Fibroblast of lung (primary cell): ENCODE data around the gene SLK. TPM values are rescaled to one million over a fixed set of nuclear protein-coding genes. Genes with fewer than 3 reads are reported as not detected.

Experiments
- DNase-seq, 2 donors: peaks; one replicate each; pipeline versions ENCODE4 v3.0.0 to v3.0.0-alpha.2; 2010; ENCODE audit warnings: low read depth in 2 of 2
- H2AFZ ChIP-seq: 2 replicates; pipeline ENCODE4 v1.5.1; 2012; ENCODE audit warnings: low read length, control low read depth, inconsistent platforms
- H3K27ac ChIP-seq: 2 replicates; pipeline ENCODE4 v1.5.1; 2011; ENCODE audit warnings: low read length, control low read depth; ENCODE audit not compliant: insufficient read depth
- H3K27me3 ChIP-seq: 2 replicates; pipeline ENCODE4 v1.5.1; 2011; ENCODE audit warnings: mild to moderate bottlenecking, low read length; ENCODE audit not compliant: control insufficient read depth, insufficient read depth
- H3K36me3 ChIP-seq: 2 replicates; pipeline ENCODE4 v1.5.1; 2011; ENCODE audit warnings: low read length; ENCODE audit not compliant: control insufficient read depth, insufficient read depth
- H3K4me1 ChIP-seq: 2 replicates; pipeline ENCODE4 v1.5.1; 2011; ENCODE audit warnings: low read length; ENCODE audit not compliant: control insufficient read depth, insufficient read depth; ENCODE audit errors: extremely low read depth
- H3K4me2 ChIP-seq: 2 replicates; pipeline ENCODE4 v1.5.1; 2011; ENCODE audit warnings: low read length, control low read depth; ENCODE audit not compliant: insufficient read depth; ENCODE audit errors: extremely low read depth
- H3K4me3 ChIP-seq, 4 experiments: fragments of 200-600 bp in 1 of 4; sonication (generic) in 1 of 4; replicated peaks in 1 of 4; 2 replicates each; pipeline ENCODE4 v1.5.1; 2011 to 2016; ENCODE audit warnings: low read length in 4 of 4, low read depth in 3 of 4, mild to moderate bottlenecking in 3 of 4, control low read depth in 2 of 4, inconsistent platforms in 1 of 4, mixed read lengths in 1 of 4; ENCODE audit not compliant: insufficient read depth in 1 of 4; ENCODE audit errors: control extremely low read depth in 1 of 4
- H3K79me2 ChIP-seq: 2 replicates; pipeline ENCODE4 v1.5.1; 2012; ENCODE audit warnings: mild to moderate bottlenecking, low read length, inconsistent platforms; ENCODE audit not compliant: control insufficient read depth, insufficient read depth
- H3K9ac ChIP-seq: 2 replicates; pipeline ENCODE4 v1.5.1; 2011; ENCODE audit warnings: mild to moderate bottlenecking, low read length, control low read depth; ENCODE audit not compliant: insufficient read depth
- H3K9me3 ChIP-seq: 2 replicates; pipeline ENCODE4 v1.5.1; 2012; ENCODE audit warnings: low read depth, low read length; ENCODE audit not compliant: control insufficient read depth, insufficient read depth
- H4K20me1 ChIP-seq: 2 replicates; pipeline ENCODE4 v1.5.1; 2011; ENCODE audit warnings: low read length; ENCODE audit not compliant: control insufficient read depth, insufficient read depth; ENCODE audit errors: extremely low read depth
- EZH2 ChIP-seq: IDR thresholded peaks from 2 replicates; pipeline ENCODE4 v1.5.1; 2012; ENCODE audit warnings: low read length, control low read depth, mild to moderate bottlenecking; ENCODE audit errors: missing control alignments
- polyA plus RNA-seq, 2 donors: library from polyadenylated mRNA; depleted of rRNA in 1 of 2; stranded (reverse) in 1 of 2; unstranded in 1 of 2; fragments of >200 nt; gene quantifications; 2 replicates each; pipeline ENCODE4 v1.2.1, GENCODE V29; 2011 to 2012; ENCODE audit warnings: missing spikeins in 1 of 2
- total RNA-seq: library from RNA; depleted of rRNA; stranded (reverse); fragments of >200 nt; gene quantifications from 2 replicates; pipeline ENCODE4 v1.2.1, GENCODE V29; 2014
- TF ChIP-seq, protein P1 (sequence below), 2 donors: IDR thresholded peaks in 1 of 2; conservative IDR thresholded peaks in 1 of 2; 1 replicate in 1 of 2; 2 replicates in 1 of 2; pipeline ENCODE4 v1.5.1; 2011 to 2012; ENCODE audit warnings: low read length in 2 of 2, control low read depth in 1 of 2, inconsistent platforms in 1 of 2, low read depth in 1 of 2, mild to moderate bottlenecking in 1 of 2

SLK gene
- total and polyA plus RNA-seq, 2 donors (not counting 1 experiment from before 2014, with no cell fraction given) = 18.2 to 63.1 TPM

DNA sequence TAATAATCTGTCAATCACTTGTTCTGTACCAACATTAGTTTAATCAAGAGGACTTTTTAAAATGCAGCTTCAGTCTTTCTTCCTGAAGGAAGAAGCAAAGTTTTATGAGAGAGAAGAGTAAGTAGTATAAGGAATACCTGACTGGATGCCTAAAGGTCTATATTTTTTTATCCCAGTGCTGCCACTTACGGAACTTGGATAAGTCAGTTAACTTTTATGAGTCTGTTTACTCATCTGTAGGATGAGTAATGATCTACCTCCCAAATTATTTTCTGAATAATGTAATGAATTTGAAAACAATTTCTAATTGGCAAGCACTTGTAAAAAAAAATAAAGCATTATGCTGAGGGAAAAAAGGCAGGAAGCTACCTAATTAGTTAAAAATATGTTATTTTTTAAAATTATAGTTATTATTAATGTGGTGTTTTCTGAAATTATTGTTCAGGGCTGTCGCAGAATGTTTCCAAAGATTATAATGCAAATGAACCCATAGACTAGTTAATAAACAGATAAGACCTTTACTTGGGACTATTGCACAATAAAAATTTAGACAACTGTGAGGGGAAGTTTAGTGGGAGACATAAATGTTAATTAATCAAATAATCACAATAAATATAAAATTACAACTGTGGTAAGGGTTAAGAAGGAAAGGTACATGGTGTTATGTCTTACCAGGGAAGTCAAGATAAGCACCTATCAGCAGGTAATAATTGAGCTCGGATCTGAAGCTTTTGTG lies 24.6 kb downstream of the SLK start:
- H3K4me3 ChIP-seq = no peak overlapping the region
- no peaks in the 10 kb centered on the region for H3K36me3 ChIP-seq
- DNase-seq = no peak
- H3K27ac ChIP-seq = no peak overlapping the region
- no peak overlapping the region for H2AFZ ChIP-seq
- no peaks in the 10 kb centered on the region for H3K9me3 ChIP-seq
- no peaks in the 10 kb centered on the region for H4K20me1 ChIP-seq
- no peaks in the 10 kb centered on the region for H3K27me3 ChIP-seq
- TF ChIP-seq, protein P1, sequence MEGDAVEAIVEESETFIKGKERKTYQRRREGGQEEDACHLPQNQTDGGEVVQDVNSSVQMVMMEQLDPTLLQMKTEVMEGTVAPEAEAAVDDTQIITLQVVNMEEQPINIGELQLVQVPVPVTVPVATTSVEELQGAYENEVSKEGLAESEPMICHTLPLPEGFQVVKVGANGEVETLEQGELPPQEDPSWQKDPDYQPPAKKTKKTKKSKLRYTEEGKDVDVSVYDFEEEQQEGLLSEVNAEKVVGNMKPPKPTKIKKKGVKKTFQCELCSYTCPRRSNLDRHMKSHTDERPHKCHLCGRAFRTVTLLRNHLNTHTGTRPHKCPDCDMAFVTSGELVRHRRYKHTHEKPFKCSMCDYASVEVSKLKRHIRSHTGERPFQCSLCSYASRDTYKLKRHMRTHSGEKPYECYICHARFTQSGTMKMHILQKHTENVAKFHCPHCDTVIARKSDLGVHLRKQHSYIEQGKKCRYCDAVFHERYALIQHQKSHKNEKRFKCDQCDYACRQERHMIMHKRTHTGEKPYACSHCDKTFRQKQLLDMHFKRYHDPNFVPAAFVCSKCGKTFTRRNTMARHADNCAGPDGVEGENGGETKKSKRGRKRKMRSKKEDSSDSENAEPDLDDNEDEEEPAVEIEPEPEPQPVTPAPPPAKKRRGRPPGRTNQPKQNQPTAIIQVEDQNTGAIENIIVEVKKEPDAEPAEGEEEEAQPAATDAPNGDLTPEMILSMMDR (conservative IDR thresholded peaks at IDR 0.05 in 1 of 2, IDR thresholded peaks at IDR 0.05 in 1 of 2; ENCODE audit: low read depth in 1 of 2, low read length in 2 of 2) = no peak
- TF ChIP-seq EZH2 = no peak
- peaks cover 16% of the 10 kb centered on the region for H3K79me2 ChIP-seq
- H3K4me2 ChIP-seq = no peak overlapping the region
- H3K4me1 ChIP-seq = no peaks in the 10 kb centered on the region
- no peak overlapping the region for H3K9ac ChIP-seq

DNA sequence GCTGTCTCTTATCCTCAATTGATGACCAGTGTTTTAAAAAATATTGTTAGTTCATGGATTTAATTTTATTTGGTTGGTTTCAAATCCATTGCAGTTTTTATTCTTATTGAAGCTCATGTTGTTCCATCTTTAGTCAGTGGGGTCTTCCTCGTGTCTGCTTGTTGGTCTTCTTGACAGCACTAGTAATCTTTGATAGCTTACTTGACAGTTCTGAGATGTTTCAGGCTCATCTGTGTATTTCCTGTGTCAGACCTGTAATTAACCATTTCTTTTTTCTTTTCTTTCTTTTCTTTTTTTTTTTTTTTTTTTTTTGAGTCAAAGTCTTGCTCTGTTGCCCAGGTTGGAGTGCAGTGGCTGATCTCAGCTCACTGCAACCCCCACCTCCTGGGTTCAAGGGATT lies 28.2 kb downstream of the SLK start:
- Histone ChIP-seq H3K27ac (no peak overlapping the region), H4K20me1 (no peaks in the 10 kb centered on the region), H3K4me1 (no peaks in the 10 kb centered on the region), H2AFZ (no peak overlapping the region), H3K9me3 (no peaks in the 10 kb centered on the region), H3K79me2 (no peaks in the 10 kb centered on the region), H3K4me3 (no peak overlapping the region), H3K27me3 (no peaks in the 10 kb centered on the region), H3K36me3 (peaks cover 4% of the 10 kb centered on the region), H3K4me2 (no peak overlapping the region), H3K9ac (no peak overlapping the region)
- no peak for DNase-seq
- TF ChIP-seq EZH2 = no peak
- TF ChIP-seq, protein P1 (conservative IDR thresholded peaks at IDR 0.05 in 1 of 2, IDR thresholded peaks at IDR 0.05 in 1 of 2; ENCODE audit: low read depth in 1 of 2, low read length in 2 of 2) = no peak

DNA sequence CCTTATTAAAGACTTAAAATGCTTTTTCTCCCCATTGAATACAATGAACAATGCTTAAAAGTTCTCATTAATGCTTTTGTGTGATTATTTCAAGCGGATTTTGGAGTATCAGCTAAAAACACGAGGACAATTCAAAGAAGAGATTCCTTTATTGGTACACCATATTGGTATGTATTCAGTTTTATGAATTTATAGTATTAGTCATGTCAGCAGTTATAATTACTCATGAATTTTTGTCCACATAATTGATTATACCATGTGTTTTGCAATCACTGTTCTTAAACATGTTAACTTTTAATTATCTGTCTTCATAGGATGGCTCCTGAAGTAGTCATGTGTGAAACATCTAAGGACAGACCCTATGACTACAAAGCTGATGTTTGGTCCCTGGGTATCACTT lies 31.9 kb downstream of the SLK start:
- TF ChIP-seq EZH2 = no peak
- TF ChIP-seq, protein P1 (conservative IDR thresholded peaks at IDR 0.05 in 1 of 2, IDR thresholded peaks at IDR 0.05 in 1 of 2; ENCODE audit: low read depth in 1 of 2, low read length in 2 of 2) = no peak
- Histone ChIP-seq H3K9me3 (no peaks in the 10 kb centered on the region), H3K36me3 (peaks cover 7% of the 10 kb centered on the region), H4K20me1 (no peaks in the 10 kb centered on the region), H3K4me2 (no peak overlapping the region), H3K4me3 (no peak overlapping the region), H3K79me2 (no peaks in the 10 kb centered on the region), H3K27me3 (no peaks in the 10 kb centered on the region), H3K27ac (no peak overlapping the region), H3K9ac (no peak overlapping the region), H2AFZ (no peak overlapping the region), H3K4me1 (no peaks in the 10 kb centered on the region)
- no peak for DNase-seq
